IMR-90 (cell line): ENCODE results near the gene RNF145. TPM values are rescaled to one million over a fixed set of nuclear protein-coding genes. Genes with fewer than 3 reads are reported as not detected.

Experiments used
- ATAC-seq: fragments of 200-7000 bp; cut with Tn5 transposase; 2 replicates; pipeline ENCODE4 v1.9.1; 2020; ENCODE audit warnings: low read depth, mild to moderate bottlenecking, moderate library complexity
- BruUV-seq: library from RNA; stranded (reverse); fragments of 400-500 nt; replicated peaks from 2 replicates; lab custom pipeline; 2021; lab: Mats Ljungman, UMichigan
- CTCF ChIA-PET: fragments of 300-600 bp; formaldehyde crosslinking; extraction: SDS; loops from one replicate; lab custom pipeline; 2021; ENCODE audit warnings: antibody characterized with exemption; lab: Yijun Ruan, JAX
- POLR2A ChIA-PET: fragments of 300-600 bp; sonication (Branson Sonifier 250); formaldehyde crosslinking; loops from one replicate; lab custom pipeline; 2022; ENCODE audit warnings: antibody characterized with exemption; ENCODE audit not compliant: unreplicated experiment; lab: Charles Lee
- DNase-seq: peaks from one replicate; pipeline ENCODE4 v3.0.0; 2013
- H2AFZ ChIP-seq: replicated peaks from 2 replicates; pipeline ENCODE3; 2013; ENCODE audit warnings: low read length, mild to moderate bottlenecking; ENCODE audit not compliant: poor library complexity
- H2AK5ac ChIP-seq: 2 replicates; pipeline ENCODE4 v1.6.1; 2013; ENCODE audit warnings: low read depth, low read length, inconsistent platforms
- H2AK9ac ChIP-seq: replicated peaks from 2 replicates; pipeline ENCODE3; 2013; ENCODE audit warnings: mild to moderate bottlenecking, low read depth, low read length, moderate library complexity; ENCODE audit not compliant: poor library complexity
- H2BK120ac ChIP-seq: 2 replicates; pipeline ENCODE4 v1.6.1; 2013; ENCODE audit warnings: low read depth, low read length, inconsistent platforms
- H2BK15ac ChIP-seq: 3 replicates; pipeline ENCODE4 v1.6.1; 2013; ENCODE audit warnings: low read depth, low read length, inconsistent platforms
- H2BK20ac ChIP-seq: 2 replicates; pipeline ENCODE4 v1.6.1; 2013; ENCODE audit warnings: low read depth, mild to moderate bottlenecking, inconsistent platforms, low read length, moderate library complexity
- H2BK5ac ChIP-seq: 2 replicates; pipeline ENCODE4 v1.6.1; 2013; ENCODE audit warnings: mild to moderate bottlenecking, low read depth, low read length, inconsistent platforms; ENCODE audit not compliant: poor library complexity, severe bottlenecking
- H3K14ac ChIP-seq: replicated peaks from 2 replicates; pipeline ENCODE4 v1.6.1; 2013; ENCODE audit warnings: low read depth, low read length, inconsistent platforms
- H3K18ac ChIP-seq: 2 replicates; pipeline ENCODE4 v1.6.1; 2013; ENCODE audit warnings: low read depth, low read length, control low read depth
- H3K23ac ChIP-seq: 2 replicates; pipeline ENCODE4 v1.6.1; 2013; ENCODE audit warnings: low read depth, low read length, inconsistent platforms
- H3K27ac ChIP-seq: 2 replicates; pipeline ENCODE4 v1.5.1; 2013; ENCODE audit warnings: mild to moderate bottlenecking, control low read depth, low read length; ENCODE audit not compliant: insufficient read depth
- H3K27me3 ChIP-seq: 2 replicates; pipeline ENCODE4 v1.6.1; 2013; ENCODE audit warnings: low read length; ENCODE audit not compliant: control insufficient read depth, insufficient read depth
- H3K36me3 ChIP-seq: 2 replicates; pipeline ENCODE4 v1.6.1; 2013; ENCODE audit warnings: low read length, mixed read lengths; ENCODE audit not compliant: control insufficient read depth, insufficient read depth
- H3K4ac ChIP-seq: 2 replicates; pipeline ENCODE4 v1.6.1; 2013; ENCODE audit warnings: low read depth, low read length, inconsistent platforms
- H3K4me1 ChIP-seq: 2 replicates; pipeline ENCODE4 v1.6.1; 2013; ENCODE audit warnings: low read length, mixed read lengths; ENCODE audit not compliant: control insufficient read depth, insufficient read depth
- H3K4me2 ChIP-seq: 2 replicates; pipeline ENCODE4 v1.6.1; 2013; ENCODE audit warnings: low read depth, mild to moderate bottlenecking, control low read depth, low read length, moderate library complexity
- H3K4me3 ChIP-seq: 2 replicates; pipeline ENCODE4 v1.5.1; 2013; ENCODE audit warnings: low read depth, mild to moderate bottlenecking, control low read depth, low read length, moderate library complexity; ENCODE audit not compliant: insufficient read depth
- H3K56ac ChIP-seq: 2 replicates; pipeline ENCODE4 v1.6.1; 2013; ENCODE audit warnings: low read length, inconsistent platforms; ENCODE audit not compliant: insufficient read depth; ENCODE audit errors: extremely low read depth
- H3K79me1 ChIP-seq, 2 experiments: 2 replicates each; pipeline ENCODE4 v1.6.1; 2013; ENCODE audit warnings: low read length in 2 of 2, inconsistent platforms in 1 of 2, low read depth in 1 of 2
- H3K9ac ChIP-seq: 2 replicates; pipeline ENCODE4 v1.6.1; 2013; ENCODE audit warnings: low read depth, low read length, control low read depth
- H3K9me1 ChIP-seq: 2 replicates; pipeline ENCODE4 v1.6.1; 2013; ENCODE audit warnings: low read length, inconsistent platforms; ENCODE audit not compliant: insufficient read depth
- H3K9me3 ChIP-seq: 2 replicates; pipeline ENCODE4 v1.6.1; 2013; ENCODE audit warnings: low read length; ENCODE audit not compliant: control insufficient read depth, insufficient read depth
- H4K20me1 ChIP-seq: 2 replicates; pipeline ENCODE4 v1.6.1; 2013; ENCODE audit warnings: low read length, inconsistent platforms; ENCODE audit not compliant: insufficient read depth
- H4K5ac ChIP-seq: 2 replicates; pipeline ENCODE4 v1.6.1; 2013; ENCODE audit warnings: mild to moderate bottlenecking, low read depth, low read length, control low read depth
- H4K8ac ChIP-seq, 2 experiments: 2 replicates each; pipeline ENCODE4 v1.6.1; 2013; ENCODE audit warnings: low read depth in 2 of 2, low read length in 2 of 2, control low read depth in 1 of 2, inconsistent platforms in 1 of 2
- H4K91ac ChIP-seq: 2 replicates; pipeline ENCODE4 v1.6.1; 2013; ENCODE audit warnings: low read depth, low read length, inconsistent platforms; ENCODE audit not compliant: insufficient read depth
- BHLHE40 ChIP-seq: fragments of 150-350 bp; IDR thresholded peaks from 2 replicates; pipeline ENCODE4 v1.6.1; 2016; ENCODE audit warnings: mild to moderate bottlenecking, low read depth, low read length
- CEBPB ChIP-seq: IDR thresholded peaks from 2 replicates; pipeline ENCODE4 v1.6.1; 2012; ENCODE audit warnings: low read depth, low read length, improper control_type of control experiment
- CHD1 ChIP-seq: IDR thresholded peaks from 2 replicates; pipeline ENCODE4 v1.6.1; 2012; ENCODE audit warnings: low read depth, low read length, improper control_type of control experiment
- FOS ChIP-seq: fragments of 150-350 bp; IDR thresholded peaks from 2 replicates; pipeline ENCODE4 v1.6.1; 2016; ENCODE audit warnings: low read depth, low read length
- MAFK ChIP-seq: IDR thresholded peaks from 2 replicates; pipeline ENCODE4 v1.6.1; 2012; ENCODE audit warnings: low read depth, low read length, improper control_type of control experiment
- MAZ ChIP-seq: IDR thresholded peaks from 2 replicates; pipeline ENCODE4 v1.6.1; 2012; ENCODE audit warnings: low read depth, mild to moderate bottlenecking, low read length, improper control_type of control experiment, moderate library complexity, borderline replicate concordance
- MXI1 ChIP-seq: IDR thresholded peaks from 2 replicates; pipeline ENCODE4 v1.6.1; 2012; ENCODE audit warnings: low read depth, mild to moderate bottlenecking, low read length, moderate library complexity, borderline replicate concordance
- NFE2L2 ChIP-seq: fragments of 150-350 bp; IDR thresholded peaks from 2 replicates; pipeline ENCODE4 v1.6.1; 2016; ENCODE audit warnings: low read depth, mild to moderate bottlenecking, low read length
- POLR2A ChIP-seq: IDR thresholded peaks from 2 replicates; pipeline ENCODE4 v1.6.1; 2012; ENCODE audit warnings: mild to moderate bottlenecking, low read depth, low read length
- RAD21 ChIP-seq: IDR thresholded peaks from 2 replicates; pipeline ENCODE4 v1.6.1; 2012; ENCODE audit warnings: low read length, improper control_type of control experiment
- RCOR1 ChIP-seq: IDR thresholded peaks from 2 replicates; pipeline ENCODE4 v1.6.1; 2012; ENCODE audit warnings: mild to moderate bottlenecking, low read length, improper control_type of control experiment; ENCODE audit not compliant: insufficient replicate concordance
- RFX5 ChIP-seq: IDR thresholded peaks from 2 replicates; pipeline ENCODE4 v1.8.0; 2012; ENCODE audit warnings: low read depth, mild to moderate bottlenecking, low read length, moderate library complexity
- SMC3 ChIP-seq: fragments of 150-350 bp; IDR thresholded peaks from 2 replicates; pipeline ENCODE4 v1.6.1; 2016; ENCODE audit warnings: low read depth, mild to moderate bottlenecking, antibody characterized with exemption, low read length, moderate library complexity
- WGBS, 2 experiments: methylation state at CpG; one replicate each; pipeline versions ENCODE4 v1.1.5 to v1.1.7; 2013; ENCODE audit warnings: missing lambda C conversion rate in 2 of 2; ENCODE audit not compliant: insufficient read length in 1 of 2; ENCODE audit errors: extremely low coverage in 2 of 2; 5-methylcytosine and 5-hydroxymethylcytosine counted together
- dilution Hi-C: fragments of 300-500 bp; cut with HindIII; formaldehyde crosslinking; loops from one replicate; pipeline ENCODE4 v1.14.3; 2018; ENCODE audit warnings: low sequenced_read_pairs; ENCODE audit not compliant: unreplicated experiment
- in situ Hi-C: fragments of 300-500 bp; cut with MboI; formaldehyde crosslinking; loops from 3 replicates; pipeline ENCODE4 v1.14.3; 2019; ENCODE audit warnings: low sequenced_read_pairs, inconsistent platforms, mixed read lengths
- intact Hi-C: fragments of 100-400 bp; cut with micrococcal nuclease; formaldehyde crosslinking; loops from 2 replicates; pipeline ENCODE4 v1.10.0; 2022
- polyA plus RNA-seq, 3 experiments: library from polyadenylated mRNA; depleted of rRNA; stranded (reverse); fragments of >200 nt; gene quantifications; 2 replicates each; pipeline ENCODE4 v1.2.3, GENCODE V29; 2012; ENCODE audit warnings: low replicate concordance in 1 of 3
- total RNA-seq: library from RNA; depleted of rRNA; stranded (reverse); fragments of >200 nt; gene quantifications from 2 replicates; pipeline ENCODE4 v1.2.3, GENCODE V29; 2012
- TF ChIP-seq, protein P1 (sequence below): fragments of 150-350 bp; IDR thresholded peaks from 2 replicates; pipeline ENCODE4 v1.6.1; 2016; ENCODE audit warnings: low read depth, mild to moderate bottlenecking, low read length, moderate library complexity, borderline replicate concordance
- TF ChIP-seq, protein P2 (sequence below): fragments of 150-350 bp; IDR thresholded peaks from 2 replicates; pipeline ENCODE4 v1.6.1; 2017; ENCODE audit warnings: mild to moderate bottlenecking, antibody characterized with exemption, low read length, low read depth
- TF ChIP-seq, protein P3 (sequence below): conservative IDR thresholded peaks from 2 replicates; pipeline ENCODE4 v1.5.1; 2012; ENCODE audit warnings: mild to moderate bottlenecking, low read depth, low read length, improper control_type of control experiment

RNF145 gene
- total and polyA plus RNA-seq, 2 of the 4 experiments (the other 2 are of a cell fraction), result 50.0 to 57.0 TPM

DNA sequence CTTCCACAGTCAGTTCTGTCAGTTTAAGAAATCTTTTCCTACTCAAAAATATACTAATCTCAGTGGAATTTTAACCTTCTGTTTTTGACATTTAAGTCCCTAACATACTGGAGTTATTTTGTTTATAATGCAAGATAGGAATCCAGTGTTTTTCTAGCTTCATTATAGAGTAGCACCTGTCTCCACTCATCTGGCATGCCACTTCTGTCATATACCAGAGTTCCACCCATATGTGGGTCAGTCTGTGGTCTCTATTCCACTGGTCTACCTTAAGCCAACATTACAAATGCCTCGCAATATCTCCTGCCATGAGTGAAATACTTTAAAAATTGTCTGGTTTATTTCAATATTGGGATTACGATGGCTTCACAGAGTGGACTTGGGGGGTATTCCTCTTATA is 42.9 kb downstream of the RNF145 start:
- Histone ChIP-seq H3K4me2 (no peak overlapping the region), H2AK9ac (no peak overlapping the region), H2AK5ac (no peak overlapping the region), H3K18ac (no peak overlapping the region), H3K9me1 (peaks cover 6% of the 10 kb centered on the region), H3K4me3 (no peak overlapping the region), H4K20me1 (0 out of 2 replicates have a peak, but pooled peaks cover 4% of the 10 kb centered on the region), H4K5ac (no peak overlapping the region), H2BK5ac (no peak overlapping the region), H2BK120ac (no peak overlapping the region), H3K36me3 (peaks cover 21% of the 10 kb centered on the region), H3K9ac (no peak overlapping the region), H3K27ac (no peak overlapping the region; the same call in 1 of the 2 replicates), H4K91ac (no peak overlapping the region), H3K79me1 (peaks cover 12 to 41% of the 10 kb centered on the region in 2 experiments), H3K4me1 (peaks cover 10% of the 10 kb centered on the region), H4K8ac (no peak overlapping the region), H2AFZ (no peak overlapping the region), H3K4ac (no peak overlapping the region), H3K27me3 (no peaks in the 10 kb centered on the region), H3K9me3 (no peaks in the 10 kb centered on the region), H3K14ac (no peak overlapping the region), H2BK20ac (no peak overlapping the region), H3K56ac (no peak overlapping the region), H2BK15ac (no peak overlapping the region), H3K23ac (no peak overlapping the region)
- intact Hi-C loops, result loop anchor here (10.0 kb wide), 1 partner anchor 808 kb away; no protein-coding TSS in a partner anchor
- POLR2A ChIA-PET, result no interaction called here
- dilution Hi-C loops, result loop anchor here (25.0 kb wide), 1 partner anchor 96 kb away; the partner anchor contains the start of gene UBLCP1
- in situ Hi-C loops, result loop anchor here (25.0 kb wide), 2 partner anchors 596 to 796 kb away; no protein-coding TSS in a partner anchor
- DNase-seq, result no peak
- TF ChIP-seq RAD21, result no peak
- TF ChIP-seq RCOR1, result no peak
- no peak for TF ChIP-seq POLR2A
- TF ChIP-seq, protein P1, sequence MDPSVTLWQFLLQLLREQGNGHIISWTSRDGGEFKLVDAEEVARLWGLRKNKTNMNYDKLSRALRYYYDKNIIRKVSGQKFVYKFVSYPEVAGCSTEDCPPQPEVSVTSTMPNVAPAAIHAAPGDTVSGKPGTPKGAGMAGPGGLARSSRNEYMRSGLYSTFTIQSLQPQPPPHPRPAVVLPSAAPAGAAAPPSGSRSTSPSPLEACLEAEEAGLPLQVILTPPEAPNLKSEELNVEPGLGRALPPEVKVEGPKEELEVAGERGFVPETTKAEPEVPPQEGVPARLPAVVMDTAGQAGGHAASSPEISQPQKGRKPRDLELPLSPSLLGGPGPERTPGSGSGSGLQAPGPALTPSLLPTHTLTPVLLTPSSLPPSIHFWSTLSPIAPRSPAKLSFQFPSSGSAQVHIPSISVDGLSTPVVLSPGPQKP, result no peak
- TF ChIP-seq RFX5, result no peak
- TF ChIP-seq, protein P2, sequence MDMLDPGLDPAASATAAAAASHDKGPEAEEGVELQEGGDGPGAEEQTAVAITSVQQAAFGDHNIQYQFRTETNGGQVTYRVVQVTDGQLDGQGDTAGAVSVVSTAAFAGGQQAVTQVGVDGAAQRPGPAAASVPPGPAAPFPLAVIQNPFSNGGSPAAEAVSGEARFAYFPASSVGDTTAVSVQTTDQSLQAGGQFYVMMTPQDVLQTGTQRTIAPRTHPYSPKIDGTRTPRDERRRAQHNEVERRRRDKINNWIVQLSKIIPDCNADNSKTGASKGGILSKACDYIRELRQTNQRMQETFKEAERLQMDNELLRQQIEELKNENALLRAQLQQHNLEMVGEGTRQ, result no peak
- no peak for TF ChIP-seq CHD1
- no peak for TF ChIP-seq NFE2L2
- no peak for TF ChIP-seq BHLHE40
- no peak for TF ChIP-seq CEBPB
- TF ChIP-seq FOS, result no peak
- no peak for TF ChIP-seq MAFK
- no peak for TF ChIP-seq MXI1
- TF ChIP-seq, protein P3, sequence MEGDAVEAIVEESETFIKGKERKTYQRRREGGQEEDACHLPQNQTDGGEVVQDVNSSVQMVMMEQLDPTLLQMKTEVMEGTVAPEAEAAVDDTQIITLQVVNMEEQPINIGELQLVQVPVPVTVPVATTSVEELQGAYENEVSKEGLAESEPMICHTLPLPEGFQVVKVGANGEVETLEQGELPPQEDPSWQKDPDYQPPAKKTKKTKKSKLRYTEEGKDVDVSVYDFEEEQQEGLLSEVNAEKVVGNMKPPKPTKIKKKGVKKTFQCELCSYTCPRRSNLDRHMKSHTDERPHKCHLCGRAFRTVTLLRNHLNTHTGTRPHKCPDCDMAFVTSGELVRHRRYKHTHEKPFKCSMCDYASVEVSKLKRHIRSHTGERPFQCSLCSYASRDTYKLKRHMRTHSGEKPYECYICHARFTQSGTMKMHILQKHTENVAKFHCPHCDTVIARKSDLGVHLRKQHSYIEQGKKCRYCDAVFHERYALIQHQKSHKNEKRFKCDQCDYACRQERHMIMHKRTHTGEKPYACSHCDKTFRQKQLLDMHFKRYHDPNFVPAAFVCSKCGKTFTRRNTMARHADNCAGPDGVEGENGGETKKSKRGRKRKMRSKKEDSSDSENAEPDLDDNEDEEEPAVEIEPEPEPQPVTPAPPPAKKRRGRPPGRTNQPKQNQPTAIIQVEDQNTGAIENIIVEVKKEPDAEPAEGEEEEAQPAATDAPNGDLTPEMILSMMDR, result no peak
- no peak for TF ChIP-seq SMC3
- no peak for TF ChIP-seq MAZ
- CTCF ChIA-PET, result no interaction called here
- ATAC-seq, result no peak
- no TSS peak for BruUV-seq
- no CpG with 5 or more reads among the region's 2 CpGs for WGBS, 2 experiments
